GM10248 (cell line): Measurements from ENCODE around the gene C11orf71.

Experiments used
- CTCF ChIA-PET: fragments of 300-600 bp; sonication (Branson Sonifier 250); formaldehyde crosslinking; extraction: SDS; loops from one replicate; lab custom pipeline; 2021; ENCODE audit warnings: antibody characterized with exemption; lab: Yijun Ruan, JAX
- POLR2A ChIA-PET: fragments of 350-650 bp; sonication (Branson Sonifier 250); formaldehyde crosslinking; extraction: SDS; loops from one replicate; lab custom pipeline; 2020; ENCODE audit warnings: antibody characterized with exemption; lab: Yijun Ruan, JAX
- DNase-seq: peaks from one replicate; pipeline ENCODE4 v3.0.0; 2012; ENCODE audit errors: extremely low spot score
- TF ChIP-seq, protein P1 (sequence below): IDR thresholded peaks from 2 replicates; pipeline ENCODE4 v1.5.1; 2012; ENCODE audit warnings: mild to moderate bottlenecking, low read depth; ENCODE audit errors: extremely low read depth, missing control alignments, control extremely low read depth

C11orf71 gene

GRCh38 chr11:114366331-114367243, 33.7 kb downstream of the C11orf71 start:
- TF ChIP-seq, protein P1, sequence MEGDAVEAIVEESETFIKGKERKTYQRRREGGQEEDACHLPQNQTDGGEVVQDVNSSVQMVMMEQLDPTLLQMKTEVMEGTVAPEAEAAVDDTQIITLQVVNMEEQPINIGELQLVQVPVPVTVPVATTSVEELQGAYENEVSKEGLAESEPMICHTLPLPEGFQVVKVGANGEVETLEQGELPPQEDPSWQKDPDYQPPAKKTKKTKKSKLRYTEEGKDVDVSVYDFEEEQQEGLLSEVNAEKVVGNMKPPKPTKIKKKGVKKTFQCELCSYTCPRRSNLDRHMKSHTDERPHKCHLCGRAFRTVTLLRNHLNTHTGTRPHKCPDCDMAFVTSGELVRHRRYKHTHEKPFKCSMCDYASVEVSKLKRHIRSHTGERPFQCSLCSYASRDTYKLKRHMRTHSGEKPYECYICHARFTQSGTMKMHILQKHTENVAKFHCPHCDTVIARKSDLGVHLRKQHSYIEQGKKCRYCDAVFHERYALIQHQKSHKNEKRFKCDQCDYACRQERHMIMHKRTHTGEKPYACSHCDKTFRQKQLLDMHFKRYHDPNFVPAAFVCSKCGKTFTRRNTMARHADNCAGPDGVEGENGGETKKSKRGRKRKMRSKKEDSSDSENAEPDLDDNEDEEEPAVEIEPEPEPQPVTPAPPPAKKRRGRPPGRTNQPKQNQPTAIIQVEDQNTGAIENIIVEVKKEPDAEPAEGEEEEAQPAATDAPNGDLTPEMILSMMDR = no peak
- ChIA-PET POLR2A (interaction anchor here (0.5 kb wide), 1 partner anchor 26 kb away, joined by 6 read pairs; no protein-coding TSS in a partner anchor), CTCF (interaction anchor here (1.0 kb wide), 1 partner anchor 31 kb away, joined by 3 read pairs; no protein-coding TSS in a partner anchor)
- no peak for DNase-seq

- ChIA-PET POLR2A (no interaction called here), CTCF (interaction anchor here (1.2 to 1.6 kb wide), 2 partner anchors 13 to 18 kb away, joined by 3 to 4 read pairs; no protein-coding TSS in a partner anchor)
- TF ChIP-seq, protein P1 = no peak
- DNase-seq = no peak
Measured at GRCh38 chr11:114362958-114363357, 37.4 kb downstream of the C11orf71 start.

DNA sequence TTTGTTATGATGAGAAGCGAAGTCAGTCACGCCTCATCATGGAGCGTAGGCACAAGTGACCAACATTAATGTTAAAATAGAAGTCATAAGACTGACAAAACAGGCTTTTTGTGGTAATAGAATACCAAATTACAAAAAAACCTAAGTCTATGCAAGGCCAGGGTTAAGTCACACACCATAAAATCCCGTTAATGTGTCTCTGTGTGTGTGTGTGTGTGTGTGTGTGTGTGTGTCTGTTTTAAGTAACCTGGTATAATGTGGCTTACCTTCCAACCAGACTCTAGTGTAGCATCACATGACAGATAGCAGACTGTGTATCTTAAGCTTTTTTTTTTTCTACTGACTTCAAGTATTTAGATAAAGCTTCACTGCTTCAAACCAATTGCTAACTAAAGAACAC, 38.0 kb downstream of the C11orf71 start:
- TF ChIP-seq, protein P1 = no peak
- DNase-seq = no peak
- POLR2A ChIA-PET = no interaction called here
- CTCF ChIA-PET = interaction anchor here (1.2 to 1.6 kb wide), 2 partner anchors 14 to 18 kb away, joined by 3 to 4 read pairs; no protein-coding TSS in a partner anchor

- no peak for DNase-seq
- POLR2A ChIA-PET = no interaction called here
- TF ChIP-seq, protein P1 = no peak
- CTCF ChIA-PET = no interaction called here
Measured at GRCh38 chr11:114359342-114359741, 41.0 kb downstream of the C11orf71 start.

DNA sequence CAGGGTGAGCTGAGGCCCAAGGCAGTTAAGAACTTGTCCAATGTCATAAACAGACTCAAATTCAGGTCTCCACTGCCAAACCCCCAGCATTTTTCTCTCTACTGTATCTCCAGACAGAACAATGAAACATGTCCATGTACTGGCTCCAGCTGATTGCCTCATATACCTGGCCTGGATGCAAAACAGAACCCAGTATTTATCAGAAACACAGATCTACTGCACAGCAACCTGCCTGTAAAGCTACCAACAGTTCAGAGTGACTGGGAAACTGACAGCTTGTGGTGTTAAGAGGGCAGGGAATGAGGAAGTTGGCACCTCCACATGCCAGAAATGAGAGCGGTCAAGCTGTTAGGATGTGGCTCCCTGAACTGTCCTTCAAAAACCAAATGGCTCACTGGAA, 41.6 kb downstream of the C11orf71 start:
- TF ChIP-seq, protein P1 = no peak
- DNase-seq = no peak
- POLR2A ChIA-PET = no interaction called here
- CTCF ChIA-PET = interaction anchor here (1.3 kb wide), 1 partner anchor 18 kb away, joined by 3 read pairs; no protein-coding TSS in a partner anchor

- no peak for DNase-seq
- CTCF ChIA-PET = no interaction called here
Measured at GRCh38 chr11:114354076-114354475, 46.2 kb downstream of the C11orf71 start.

More at GRCh38 chr11:114354076-114354475, 46.2 kb downstream of the C11orf71 start:
- POLR2A ChIA-PET = no interaction called here
- TF ChIP-seq, protein P1 = no peak
